Stimulated activated memory B cell treated with anti-CD40 and anti-IgM and Interleukin-4, amounts not matched to agents 10 μg/mL and 1 μg/mL and 100 μg/mL, for 72 hours (primary cell): Measurements from ENCODE around the gene XK.
A peak's percentile ranks its signal among the peaks of the same experiment; 100 is the strongest.
"Not testable (repeated sequence)": the region's sequence is repeated elsewhere in the genome, so short reads cannot be mapped to it uniquely, and the experiment has no call there.

Experiments
- ATAC-seq: fragments of 150-1000 bp; cut with Tn5 transposase; 2 replicates; pipeline ENCODE4 v1.10.0; 2021
- H3K27ac Mint-ChIP-seq: one replicate; pipeline ENCODE4 v1.8.0; 2022; ENCODE audit warnings: mild to moderate bottlenecking, mixed read lengths
- H3K27me3 Mint-ChIP-seq: one replicate; pipeline ENCODE4 v1.8.0; 2022; ENCODE audit warnings: mixed read lengths
- H3K36me3 Mint-ChIP-seq: one replicate; pipeline ENCODE4 v1.8.0; 2022; ENCODE audit warnings: mixed read lengths
- H3K4me1 Mint-ChIP-seq: one replicate; pipeline ENCODE4 v1.8.0; 2022; ENCODE audit warnings: mixed read lengths
- H3K4me3 Mint-ChIP-seq: one replicate; pipeline ENCODE4 v1.8.0; 2022; ENCODE audit warnings: mild to moderate bottlenecking, moderate library complexity, mixed read lengths
- H3K9me3 Mint-ChIP-seq: one replicate; pipeline ENCODE4 v1.8.0; 2022; ENCODE audit warnings: mixed read lengths

The XK gene, protein sequence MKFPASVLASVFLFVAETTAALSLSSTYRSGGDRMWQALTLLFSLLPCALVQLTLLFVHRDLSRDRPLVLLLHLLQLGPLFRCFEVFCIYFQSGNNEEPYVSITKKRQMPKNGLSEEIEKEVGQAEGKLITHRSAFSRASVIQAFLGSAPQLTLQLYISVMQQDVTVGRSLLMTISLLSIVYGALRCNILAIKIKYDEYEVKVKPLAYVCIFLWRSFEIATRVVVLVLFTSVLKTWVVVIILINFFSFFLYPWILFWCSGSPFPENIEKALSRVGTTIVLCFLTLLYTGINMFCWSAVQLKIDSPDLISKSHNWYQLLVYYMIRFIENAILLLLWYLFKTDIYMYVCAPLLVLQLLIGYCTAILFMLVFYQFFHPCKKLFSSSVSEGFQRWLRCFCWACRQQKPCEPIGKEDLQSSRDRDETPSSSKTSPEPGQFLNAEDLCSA

DNA sequence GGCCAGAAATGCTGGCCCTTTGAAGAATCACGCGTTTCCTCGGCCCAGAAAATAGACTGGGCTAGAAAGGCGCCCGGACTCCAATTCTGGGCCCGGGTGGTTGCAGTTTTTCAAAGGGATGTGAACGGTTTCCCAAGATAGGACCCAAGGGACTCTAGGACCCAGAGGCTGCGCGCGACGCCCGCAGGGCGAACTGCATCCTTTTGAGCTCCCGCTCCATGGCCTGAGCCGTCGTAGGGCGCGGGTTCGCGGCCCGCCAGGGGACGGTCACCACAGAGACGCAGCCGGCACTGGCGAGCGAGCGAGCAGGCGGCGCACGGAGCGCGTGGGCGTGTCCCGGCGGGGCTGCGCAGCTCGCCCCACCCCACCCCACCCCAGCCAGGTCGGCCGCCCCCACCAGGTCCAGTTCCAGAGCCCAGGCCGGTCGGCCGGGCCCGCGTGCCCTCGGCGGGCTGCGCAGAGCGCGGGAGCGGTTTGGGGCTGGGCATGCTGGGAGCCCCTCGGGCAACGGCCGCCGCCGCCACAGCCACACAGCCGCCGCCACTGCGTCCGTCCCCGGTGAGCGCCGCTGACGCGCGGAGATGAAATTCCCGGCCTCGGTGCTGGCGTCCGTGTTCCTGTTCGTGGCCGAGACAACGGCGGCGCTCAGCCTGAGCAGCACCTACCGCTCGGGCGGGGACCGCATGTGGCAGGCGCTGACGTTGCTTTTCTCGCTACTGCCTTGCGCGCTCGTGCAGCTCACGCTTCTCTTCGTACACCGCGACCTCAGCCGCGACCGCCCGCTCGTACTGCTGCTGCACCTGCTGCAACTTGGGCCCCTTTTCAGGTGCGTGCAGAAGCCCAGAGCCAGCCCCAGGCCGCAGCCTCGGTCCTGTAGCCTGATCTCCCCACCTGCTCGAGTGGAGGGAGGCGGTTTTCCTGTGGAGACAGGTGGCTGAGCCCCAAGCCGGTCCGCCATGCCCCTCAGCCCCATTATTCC is at the start of gene XK:
Gene XK (plus strand): TSS at position 411 of the 979 bp plus-strand sequence. CDS start 171 bp downstream, at position 582.
- no peaks in the 10 kb centered on the region for H3K27me3 Mint-ChIP-seq
- no peaks in the 10 kb centered on the region for H3K4me1 Mint-ChIP-seq
- no peaks in the 10 kb centered on the region for H3K9me3 Mint-ChIP-seq
- H3K4me3 Mint-ChIP-seq: peak within 1 kb of the TSS; percentile 81
- H3K36me3 Mint-ChIP-seq: no peaks in the 10 kb centered on the region
- peak; percentile 87 for ATAC-seq
- peak within 1 kb of the TSS; percentile 60 for H3K27ac Mint-ChIP-seq

DNA sequence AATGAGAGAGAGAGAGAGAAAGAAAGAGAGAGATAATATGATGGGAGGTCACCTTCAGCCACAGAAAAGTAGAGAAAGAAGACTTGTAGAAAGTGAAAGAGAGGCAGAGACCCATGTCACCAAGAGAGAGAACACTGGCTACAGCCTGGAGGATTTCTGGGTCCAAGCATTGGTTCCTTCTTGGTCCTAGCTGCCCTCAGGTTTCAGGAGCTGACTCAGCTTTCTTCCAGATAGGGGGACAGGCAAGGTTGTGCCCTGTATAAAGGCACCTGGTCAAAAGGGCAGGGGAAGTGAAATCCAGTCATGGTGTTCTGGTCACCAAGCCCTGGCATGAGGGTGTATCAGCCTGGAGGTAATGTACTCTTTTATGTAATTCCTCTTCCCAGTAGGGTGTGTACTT is 47.5 kb upstream of the XK start:
- Mint-ChIP-seq H3K36me3 (no peaks in the 10 kb centered on the region), H3K4me1 (no peaks in the 10 kb centered on the region), H3K27ac (no peak overlapping the region), H3K4me3 (no peak overlapping the region), H3K27me3 (no peaks in the 10 kb centered on the region), H3K9me3 (no peaks in the 10 kb centered on the region)
- ATAC-seq: no peak

DNA sequence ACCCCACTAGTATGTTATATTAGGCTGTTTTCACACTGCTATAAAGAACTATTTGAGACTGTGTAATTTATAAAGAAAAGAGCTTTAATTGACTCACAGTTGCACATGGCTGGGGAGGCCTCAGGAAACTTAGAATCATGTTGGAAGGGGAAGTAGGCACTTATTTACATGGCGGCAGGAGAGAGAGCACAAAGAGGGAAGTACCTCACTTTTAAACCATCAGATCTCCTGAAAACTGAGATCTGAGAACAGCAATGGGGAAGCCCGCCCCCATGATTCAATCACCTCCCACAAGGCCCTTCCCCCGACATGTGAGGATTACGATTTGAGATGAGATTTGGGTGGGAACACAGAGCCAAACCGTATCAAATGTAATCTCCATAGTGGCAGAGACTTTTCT is 45.4 kb upstream of the XK start:
- H3K27me3 Mint-ChIP-seq: no peaks in the 10 kb centered on the region
- no peaks in the 10 kb centered on the region for H3K9me3 Mint-ChIP-seq
- H3K4me3 Mint-ChIP-seq: no peak overlapping the region
- no peaks in the 10 kb centered on the region for H3K4me1 Mint-ChIP-seq
- no peak overlapping the region for H3K27ac Mint-ChIP-seq
- no peak for ATAC-seq
- no peaks in the 10 kb centered on the region for H3K36me3 Mint-ChIP-seq

DNA sequence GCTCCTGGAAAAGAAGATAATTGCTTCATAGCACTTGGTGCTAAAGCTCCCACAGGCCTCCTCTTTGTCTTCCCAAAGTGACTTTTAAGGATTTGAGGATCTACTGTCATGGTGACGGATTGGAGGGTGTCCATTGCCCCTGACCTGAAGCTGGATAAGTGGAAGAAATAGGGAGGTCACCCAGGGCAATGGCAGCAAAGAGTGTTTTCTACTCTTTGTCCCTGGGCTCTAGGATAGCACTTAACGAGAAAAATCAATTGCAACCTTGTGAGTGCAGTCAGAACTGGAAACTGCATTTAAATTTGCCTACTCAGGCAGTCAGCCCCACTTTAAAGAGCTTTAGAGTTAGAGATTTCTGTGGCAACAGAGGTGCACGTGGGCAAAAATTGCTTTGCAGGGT is 43.7 kb upstream of the XK start:
- Mint-ChIP-seq H3K36me3 (no peaks in the 10 kb centered on the region), H3K27ac (no peak overlapping the region), H3K4me3 (no peak overlapping the region), H3K27me3 (no peaks in the 10 kb centered on the region), H3K9me3 (no peaks in the 10 kb centered on the region), H3K4me1 (no peaks in the 10 kb centered on the region)
- ATAC-seq: no peak

DNA sequence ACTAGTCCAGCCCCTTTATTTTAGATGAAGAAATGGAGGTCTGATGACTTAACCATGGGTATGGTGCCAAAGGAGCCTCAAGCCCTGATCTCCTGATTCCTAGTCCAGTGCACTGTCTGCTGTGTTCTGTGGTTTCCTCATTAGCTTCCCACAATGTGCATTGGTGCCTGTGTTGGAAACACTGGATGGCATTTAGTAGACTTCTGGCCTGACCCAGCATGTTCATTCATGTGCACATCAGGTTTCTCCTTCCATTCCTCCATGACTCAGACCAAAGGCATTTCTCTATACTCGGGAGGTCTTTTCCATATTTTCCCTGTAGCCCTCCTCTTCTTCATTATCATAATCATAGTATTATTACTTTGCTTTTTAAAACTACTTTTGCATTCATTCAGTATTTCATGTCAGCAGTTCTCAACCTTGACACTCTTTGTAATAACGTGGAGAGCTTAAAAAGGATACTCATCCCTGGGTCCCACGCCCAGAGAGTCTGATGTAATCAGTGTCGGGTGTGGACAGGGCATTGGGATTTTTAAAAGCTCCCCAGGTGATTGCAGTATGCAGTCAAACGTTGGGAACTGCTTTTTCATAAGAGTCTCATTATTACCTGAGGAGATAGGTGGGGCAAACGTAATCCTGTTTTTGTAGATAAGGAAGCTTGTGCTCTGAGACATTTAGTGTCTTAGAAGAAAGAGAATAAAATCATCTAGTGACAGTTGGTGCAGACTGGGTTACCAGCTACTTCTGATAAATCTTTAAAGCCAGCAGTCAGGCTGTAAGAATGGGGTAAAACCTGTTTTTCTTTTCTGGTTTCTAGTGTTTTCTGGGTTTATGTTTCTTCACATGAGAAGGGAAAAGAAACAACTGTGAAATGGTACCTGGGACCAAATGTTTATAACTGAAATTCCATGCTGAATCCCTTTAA is 40.9 kb upstream of the XK start:
- H3K27me3 Mint-ChIP-seq: no peaks in the 10 kb centered on the region

DNA sequence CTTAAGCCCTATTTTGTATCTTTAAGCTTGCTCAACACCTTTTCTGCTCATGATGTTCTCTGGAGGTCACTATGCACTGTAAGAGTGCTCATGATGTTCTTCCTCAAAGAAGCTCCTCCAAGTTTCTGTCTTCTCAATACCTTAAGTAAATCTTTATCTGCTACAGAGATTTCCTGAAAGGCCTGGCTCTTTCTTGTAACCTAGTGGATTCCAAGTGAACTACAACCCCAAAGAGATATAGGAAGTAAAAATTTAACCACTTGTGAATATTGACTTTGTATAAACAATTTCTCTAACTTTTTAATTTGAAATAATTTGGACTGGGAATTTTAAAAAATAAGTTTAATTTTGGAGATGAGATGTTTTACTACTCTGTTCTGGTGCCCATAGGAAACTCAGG is 39.3 kb upstream of the XK start:
- H3K4me1 Mint-ChIP-seq: no peaks in the 10 kb centered on the region
- no peaks in the 10 kb centered on the region for H3K9me3 Mint-ChIP-seq
- ATAC-seq: no peak
- H3K4me3 Mint-ChIP-seq: no peak overlapping the region
- H3K36me3 Mint-ChIP-seq: no peaks in the 10 kb centered on the region
- no peak overlapping the region for H3K27ac Mint-ChIP-seq
- H3K27me3 Mint-ChIP-seq: no peaks in the 10 kb centered on the region

More for the DNA sequence above, 40.9 kb upstream of the XK start:
- ATAC-seq: no peak
- H3K4me3 Mint-ChIP-seq: no peak overlapping the region
- H3K27ac Mint-ChIP-seq: no peak overlapping the region
- H3K4me1 Mint-ChIP-seq: no peaks in the 10 kb centered on the region
- H3K9me3 Mint-ChIP-seq: no peaks in the 10 kb centered on the region
- H3K36me3 Mint-ChIP-seq: no peaks in the 10 kb centered on the region

DNA sequence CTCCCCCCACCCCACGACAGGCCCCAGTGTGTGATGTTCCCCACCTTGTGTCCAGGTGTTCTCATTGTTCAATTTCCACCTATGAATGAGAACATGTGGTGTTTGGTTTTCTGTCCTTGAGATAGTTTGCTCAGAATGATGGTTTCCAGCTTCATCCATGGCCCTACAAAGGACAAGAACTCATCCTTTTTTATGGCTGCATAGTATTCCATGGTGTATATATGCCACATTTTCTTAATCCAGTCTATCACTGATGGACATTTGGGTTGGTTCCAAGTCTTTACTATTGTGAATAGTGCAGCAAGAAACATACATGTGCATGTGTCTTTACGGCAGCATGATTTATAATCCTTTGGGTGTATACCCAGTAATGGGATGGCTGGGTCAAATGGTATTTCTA is 34.7 kb upstream of the XK start:
- H3K27me3 Mint-ChIP-seq, H3K27ac Mint-ChIP-seq, H3K4me1 Mint-ChIP-seq, H3K9me3 Mint-ChIP-seq, ATAC-seq, H3K36me3 Mint-ChIP-seq, H3K4me3 Mint-ChIP-seq: not testable (repeated sequence)

DNA sequence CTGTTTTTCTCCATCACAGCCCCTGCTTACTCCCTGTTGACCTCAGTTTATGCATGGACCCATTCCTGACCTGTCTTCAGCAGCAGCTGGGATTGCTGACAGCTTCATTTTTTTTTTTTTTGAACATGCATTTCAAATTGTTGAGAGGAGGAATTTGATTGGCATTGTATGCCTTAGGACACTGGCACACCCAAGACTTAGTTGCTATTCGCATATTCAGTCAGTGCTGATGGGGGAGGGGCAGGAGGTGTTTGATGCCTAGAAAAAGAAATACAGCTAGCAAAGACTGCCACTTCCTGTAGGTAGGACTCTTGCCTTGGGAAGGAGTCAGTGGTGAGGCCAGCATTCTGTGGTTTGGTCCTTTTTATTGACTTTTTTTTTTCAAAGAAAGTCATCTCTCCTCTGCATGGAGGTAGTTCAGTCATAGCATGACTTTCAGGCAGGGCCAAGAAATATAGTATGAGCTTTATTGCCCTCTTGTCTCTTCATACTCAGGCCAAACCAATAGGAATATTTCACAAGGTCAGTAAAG is 33.6 kb upstream of the XK start:
- H3K9me3 Mint-ChIP-seq: no peaks in the 10 kb centered on the region

DNA sequence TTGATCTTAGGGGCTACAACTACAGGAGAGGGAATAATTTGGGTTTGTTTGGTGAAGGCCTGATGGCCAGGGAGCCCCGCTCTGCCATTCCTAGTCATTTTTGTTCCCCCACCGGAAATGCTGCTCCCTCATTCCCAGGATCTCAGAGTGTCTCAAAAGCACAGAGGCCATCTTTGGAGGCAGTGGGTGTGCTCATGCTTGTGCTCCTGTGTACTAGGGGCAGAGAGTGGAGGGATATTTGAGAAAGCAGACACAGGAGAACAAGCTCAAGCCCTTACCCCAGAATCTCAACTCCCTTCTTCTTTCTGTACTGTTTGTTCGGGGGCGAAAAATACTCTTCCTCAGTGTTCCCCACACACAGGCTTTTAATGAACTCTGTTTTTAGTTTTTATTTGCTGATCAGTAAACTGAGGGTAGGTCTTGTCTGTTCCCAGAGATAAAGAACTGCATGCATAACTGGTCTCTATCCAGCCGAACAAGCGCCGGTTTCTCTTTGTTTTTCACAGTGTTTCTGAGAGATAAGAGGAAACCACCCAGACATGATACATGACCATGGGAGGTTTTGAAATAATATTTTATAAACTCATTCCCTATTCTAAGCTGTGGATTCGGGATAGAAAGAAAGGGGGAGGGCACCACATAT is 32.9 kb upstream of the XK start:
- H3K4me3 Mint-ChIP-seq: no peak overlapping the region
- H3K27me3 Mint-ChIP-seq: no peaks in the 10 kb centered on the region
- no peaks in the 10 kb centered on the region for H3K4me1 Mint-ChIP-seq

More for the DNA sequence above, 33.6 kb upstream of the XK start:
- H3K27ac Mint-ChIP-seq: no peak overlapping the region
- no peaks in the 10 kb centered on the region for H3K36me3 Mint-ChIP-seq
- H3K4me3 Mint-ChIP-seq: no peak overlapping the region
- no peaks in the 10 kb centered on the region for H3K27me3 Mint-ChIP-seq
- no peaks in the 10 kb centered on the region for H3K4me1 Mint-ChIP-seq
- no peak for ATAC-seq

DNA sequence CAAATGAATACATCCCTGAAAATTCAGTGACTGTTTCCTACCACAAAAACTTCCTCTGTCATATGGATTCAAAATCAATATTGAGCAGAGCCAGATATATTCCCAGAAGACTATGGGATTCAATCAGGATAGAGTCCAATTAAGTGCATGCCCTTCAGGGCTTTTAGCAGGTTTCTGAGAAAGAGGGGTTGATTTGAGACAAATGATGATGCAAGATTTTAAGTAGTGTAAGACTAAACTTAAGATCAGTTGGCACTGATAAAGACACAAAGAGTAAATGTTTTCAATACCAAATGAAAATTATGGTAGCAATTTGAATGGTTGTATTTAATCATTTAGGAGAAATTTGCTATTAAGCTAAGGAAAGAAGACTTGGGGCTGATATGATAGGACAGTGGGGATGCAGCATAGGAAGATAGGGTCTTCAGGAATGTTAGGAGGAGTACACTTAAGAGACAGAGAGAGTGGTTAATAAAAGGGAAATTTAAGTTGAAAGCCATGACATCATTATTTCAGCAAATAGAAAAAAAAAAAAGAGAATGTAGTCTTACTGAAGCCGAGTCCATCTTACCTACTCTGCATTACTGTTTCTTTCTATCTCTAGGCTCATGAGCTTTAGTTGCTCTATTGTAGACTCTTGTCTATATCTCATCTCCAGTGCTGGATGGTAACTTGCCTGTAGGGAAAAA is 32.0 kb upstream of the XK start:
- Mint-ChIP-seq H3K27ac (no peak overlapping the region), H3K9me3 (no peaks in the 10 kb centered on the region), H3K36me3 (no peaks in the 10 kb centered on the region), H3K27me3 (no peaks in the 10 kb centered on the region), H3K4me3 (no peak overlapping the region), H3K4me1 (no peaks in the 10 kb centered on the region)
- no peak for ATAC-seq

More for the DNA sequence above, 32.9 kb upstream of the XK start:
- no peak for ATAC-seq
- Mint-ChIP-seq H3K27ac (no peak overlapping the region), H3K36me3 (no peaks in the 10 kb centered on the region), H3K9me3 (no peaks in the 10 kb centered on the region)

DNA sequence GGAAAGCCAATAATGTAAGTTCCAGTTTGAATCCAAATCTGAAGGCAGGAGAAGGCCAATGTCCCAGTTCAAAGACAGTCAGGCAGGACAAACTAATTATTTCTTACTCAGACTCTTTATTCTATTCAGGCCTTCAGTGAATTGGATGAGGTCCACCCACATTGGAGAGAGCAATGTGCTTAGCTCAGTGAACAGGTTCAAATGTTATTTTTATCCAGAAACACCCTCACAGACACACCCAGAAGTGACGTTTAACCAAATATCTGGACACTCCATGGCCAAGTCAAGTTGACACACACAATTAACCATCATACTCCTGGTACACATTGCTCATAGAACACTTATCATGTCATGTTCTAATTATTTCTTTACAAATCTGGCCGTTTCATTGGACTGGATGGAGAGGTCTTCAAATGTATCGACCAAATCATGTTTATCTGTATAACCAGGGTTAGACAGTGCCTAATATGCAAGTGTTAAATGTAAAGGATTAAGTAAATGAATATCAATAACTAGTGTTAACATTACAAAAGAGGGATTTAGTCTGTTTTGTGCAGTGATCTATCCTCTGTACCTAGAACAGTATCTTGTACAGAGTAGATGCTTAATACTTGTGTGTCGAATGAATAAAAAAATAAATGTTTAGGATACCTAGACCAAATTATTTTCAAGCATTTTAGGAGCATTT is 27.1 kb upstream of the XK start:
- Mint-ChIP-seq H3K4me1 (no peaks in the 10 kb centered on the region), H3K27ac (no peak overlapping the region), H3K9me3 (no peaks in the 10 kb centered on the region), H3K36me3 (no peaks in the 10 kb centered on the region), H3K4me3 (no peak overlapping the region), H3K27me3 (no peaks in the 10 kb centered on the region)
- ATAC-seq: no peak

DNA sequence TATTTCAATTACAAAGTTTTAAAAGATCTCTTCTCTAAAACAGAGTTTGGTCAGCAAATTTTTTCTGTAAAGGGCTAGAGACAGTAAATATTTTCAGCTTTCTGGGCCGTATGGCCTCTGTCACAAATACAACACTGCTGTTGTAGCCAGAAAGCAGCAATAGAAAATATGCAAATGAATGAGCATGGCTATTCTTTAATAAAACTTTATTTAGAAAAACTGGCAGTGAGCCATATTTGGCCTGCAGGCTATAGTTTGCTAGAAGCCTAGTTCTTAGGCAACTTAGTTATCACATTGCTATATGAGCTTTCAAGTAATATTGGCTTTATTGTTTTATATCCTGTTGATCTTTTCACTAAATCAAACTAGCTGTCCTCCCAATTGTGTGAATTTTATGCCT is 26.5 kb upstream of the XK start:
- H3K9me3 Mint-ChIP-seq: no peaks in the 10 kb centered on the region
- H3K4me1 Mint-ChIP-seq: no peaks in the 10 kb centered on the region
- ATAC-seq: no peak
- H3K36me3 Mint-ChIP-seq: no peaks in the 10 kb centered on the region
- no peaks in the 10 kb centered on the region for H3K27me3 Mint-ChIP-seq
- no peak overlapping the region for H3K27ac Mint-ChIP-seq
- H3K4me3 Mint-ChIP-seq: no peak overlapping the region

DNA sequence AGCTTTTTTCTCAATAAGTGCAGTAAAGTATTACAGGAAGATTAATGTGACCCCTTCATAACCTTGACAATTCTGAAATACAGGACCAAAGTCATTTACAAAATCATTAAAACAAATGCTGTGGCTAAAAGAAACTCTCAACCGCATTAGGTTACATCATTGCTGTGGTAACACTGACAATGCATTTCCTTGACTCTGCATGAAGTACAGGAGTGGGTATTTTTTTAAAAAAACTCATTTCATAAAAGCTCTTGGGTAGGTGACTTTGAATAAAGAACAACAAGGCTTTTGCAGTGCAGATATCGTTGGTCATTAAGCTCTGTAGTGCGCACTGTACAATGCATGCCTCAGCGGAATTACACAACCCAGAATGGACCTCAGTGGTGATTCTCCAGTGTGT is 23.4 kb upstream of the XK start:
- Mint-ChIP-seq H3K4me1 (no peaks in the 10 kb centered on the region), H3K27me3 (no peaks in the 10 kb centered on the region), H3K36me3 (no peaks in the 10 kb centered on the region), H3K4me3 (no peak overlapping the region), H3K27ac (no peak overlapping the region), H3K9me3 (peaks cover 3% of the 10 kb centered on the region)
- no peak for ATAC-seq
